Measurements from ENCODE around the gene LCE1F. TPM values are rescaled to one million over a fixed set of nuclear protein-coding genes. Genes with fewer than 3 reads are reported as not detected.

The LCE1F gene
- total RNA-seq, 2 experiments from 2014 or later: not detected

DNA sequence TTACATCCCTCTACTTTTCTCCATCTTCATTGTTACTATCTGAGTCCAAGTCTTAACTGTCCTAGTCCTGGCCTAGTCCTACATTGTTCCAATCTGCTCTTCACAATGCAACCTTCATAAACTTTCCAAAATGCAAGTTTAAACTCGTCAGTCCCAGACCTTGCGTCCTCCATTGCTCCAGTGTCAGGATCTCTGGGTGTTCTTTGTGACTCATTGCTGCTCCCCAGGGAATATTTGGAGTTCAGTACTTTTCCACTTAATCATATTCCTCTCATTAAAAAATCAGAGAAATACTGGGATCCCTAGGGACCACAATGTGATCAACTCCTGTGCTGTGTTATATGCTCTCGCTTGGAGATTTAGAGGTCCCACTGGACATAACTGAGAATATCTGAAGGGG is 35.1 kb upstream of the LCE1F start:
- H3K27me3 Mint-ChIP-seq: peaks cover 15% of the 10 kb centered on the region
- DNase-seq (no peak), ATAC-seq (no peak)
- no peaks in the 10 kb centered on the region for H3K36me3 Mint-ChIP-seq (ENCODE audit: low read depth)
- CTCF ChIA-PET: no interaction called here
- intact Hi-C loops (cut with micrococcal nuclease): no loop called here
- no peaks in the 10 kb centered on the region for H3K4me1 Mint-ChIP-seq (ENCODE audit: low read depth)
- POLR2A ChIA-PET: no interaction called here
- no peak overlapping the region for H3K27ac Mint-ChIP-seq
- H3K4me3 Mint-ChIP-seq: no peak overlapping the region
- no peaks in the 10 kb centered on the region for H3K9me3 Mint-ChIP-seq
- TF ChIP-seq CTCF (IDR thresholded peaks at IDR 0.05): no peak

DNA sequence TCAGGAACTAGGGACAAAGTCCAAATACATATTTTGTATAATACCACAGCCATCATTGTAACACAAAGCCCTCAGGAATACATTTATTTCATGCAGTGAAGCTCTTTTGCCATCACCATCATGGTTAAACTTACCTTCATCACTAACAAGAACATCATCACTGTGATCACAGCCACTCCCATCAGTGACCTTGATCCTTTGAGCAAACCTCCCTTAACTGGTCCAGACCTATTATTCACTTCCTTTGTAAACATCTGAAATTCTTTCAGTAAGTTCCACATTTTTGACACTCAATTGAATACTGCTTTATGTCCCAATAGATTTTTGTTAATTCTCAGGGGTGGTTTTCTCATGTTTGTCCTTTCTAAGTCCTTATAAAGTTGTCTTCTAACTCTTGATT is 33.3 kb upstream of the LCE1F start:
- no peaks in the 10 kb centered on the region for H3K9me3 Mint-ChIP-seq
- H3K4me3 Mint-ChIP-seq: no peak overlapping the region
- no peaks in the 10 kb centered on the region for H3K4me1 Mint-ChIP-seq (ENCODE audit: low read depth)
- ATAC-seq (no peak), DNase-seq (no peak)
- no peak for TF ChIP-seq CTCF (IDR thresholded peaks at IDR 0.05)
- ChIA-PET POLR2A (no interaction called here), CTCF (no interaction called here)
- H3K36me3 Mint-ChIP-seq (ENCODE audit: low read depth): no peaks in the 10 kb centered on the region
- H3K27ac Mint-ChIP-seq: no peak overlapping the region
- intact Hi-C loops (cut with micrococcal nuclease): no loop called here
- H3K27me3 Mint-ChIP-seq: peaks cover 14% of the 10 kb centered on the region

GRCh38 chr1:152743371-152744145 is 31.4 kb upstream of the LCE1F start:
- ChIA-PET CTCF (no interaction called here), POLR2A (no interaction called here)
- no peaks in the 10 kb centered on the region for H3K36me3 Mint-ChIP-seq (ENCODE audit: low read depth)
- intact Hi-C loops (cut with micrococcal nuclease): no loop called here
- H3K27me3 Mint-ChIP-seq: peaks cover 12% of the 10 kb centered on the region
- H3K27ac Mint-ChIP-seq: no peak overlapping the region
- DNase-seq: no peak
- no peak for ATAC-seq
- no peak overlapping the region for H3K4me3 Mint-ChIP-seq
- H3K9me3 Mint-ChIP-seq: no peaks in the 10 kb centered on the region
- no peaks in the 10 kb centered on the region for H3K4me1 Mint-ChIP-seq (ENCODE audit: low read depth)
- TF ChIP-seq CTCF (IDR thresholded peaks at IDR 0.05): no peak

GRCh38 chr1:152745289-152745704 is 29.6 kb upstream of the LCE1F start:
- H3K9me3 Mint-ChIP-seq: no peaks in the 10 kb centered on the region
- no peak overlapping the region for H3K27ac Mint-ChIP-seq
- ATAC-seq (no peak), DNase-seq (no peak)
- TF ChIP-seq CTCF (IDR thresholded peaks at IDR 0.05): no peak
- no peaks in the 10 kb centered on the region for H3K4me1 Mint-ChIP-seq (ENCODE audit: low read depth)
- POLR2A ChIA-PET: no interaction called here
- CTCF ChIA-PET: no interaction called here
- no peak overlapping the region for H3K4me3 Mint-ChIP-seq
- no peaks in the 10 kb centered on the region for H3K36me3 Mint-ChIP-seq (ENCODE audit: low read depth)
- intact Hi-C loops (cut with micrococcal nuclease): no loop called here
- H3K27me3 Mint-ChIP-seq: peaks cover 16% of the 10 kb centered on the region

DNA sequence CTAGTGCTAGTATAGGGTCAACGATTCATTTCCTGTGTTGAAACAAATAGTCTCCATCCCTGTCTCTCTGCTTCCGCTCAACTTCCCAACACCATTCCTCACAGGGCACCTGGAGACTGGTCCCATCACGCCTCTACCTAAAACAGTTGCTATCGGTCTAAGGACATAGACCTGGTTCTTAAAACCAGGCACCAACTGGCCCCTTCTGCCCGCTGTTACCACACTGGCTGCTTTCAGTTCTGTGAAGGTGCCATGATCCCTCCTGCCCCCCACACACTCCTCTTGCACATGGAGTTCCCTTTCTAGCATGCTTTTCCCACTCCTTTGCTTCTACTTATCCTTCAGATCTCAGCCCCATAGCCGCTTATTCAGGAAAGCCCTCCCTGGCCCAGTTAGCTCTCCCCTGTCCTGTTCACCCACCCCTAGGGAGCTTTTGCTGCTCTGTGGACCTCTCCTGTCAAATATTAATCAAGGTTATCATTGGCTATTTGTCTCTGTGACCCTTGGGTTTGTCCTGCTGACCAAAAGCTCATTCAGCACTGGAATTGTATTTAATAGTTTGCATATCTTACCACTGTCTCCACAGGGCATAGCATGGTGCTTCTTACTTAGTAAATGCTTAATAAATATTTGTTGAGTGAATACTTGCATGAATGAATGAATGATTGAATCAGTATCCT is 29.0 kb upstream of the LCE1F start:
- no peaks in the 10 kb centered on the region for H3K9me3 Mint-ChIP-seq
- CTCF ChIA-PET: no interaction called here
- no peak overlapping the region for H3K27ac Mint-ChIP-seq
- DNase-seq (no peak), ATAC-seq (no peak)
- peaks cover 19% of the 10 kb centered on the region for H3K27me3 Mint-ChIP-seq
- POLR2A ChIA-PET: no interaction called here
- no peak overlapping the region for H3K4me3 Mint-ChIP-seq
- H3K36me3 Mint-ChIP-seq (ENCODE audit: low read depth): no peaks in the 10 kb centered on the region
- intact Hi-C loops (cut with micrococcal nuclease): no loop called here
- no peaks in the 10 kb centered on the region for H3K4me1 Mint-ChIP-seq (ENCODE audit: low read depth)
- TF ChIP-seq CTCF (IDR thresholded peaks at IDR 0.05): no peak
